Left lung (tissue), 10 donors: ENCODE data around the gene NKAIN1. TPM values are rescaled to one million over a fixed set of nuclear protein-coding genes. Genes with fewer than 3 reads are reported as not detected.

Experiments used
- ATAC-seq: fragments of 200-7000 bp; cut with Tn5 transposase; one replicate; pipeline ENCODE4 v1.9.1; 2020; ENCODE audit warnings: moderate library complexity
- DNase-seq, 4 donors: peaks; one replicate each; pipeline ENCODE4 v3.0.0-alpha.2; 2013 to 2020
- H3K27ac ChIP-seq, 2 donors: fragments of 200-600 bp; sonication (generic) in 1 of 2; one replicate each; pipeline versions ENCODE4 v1.5.0 to v1.8.0; 2020 to 2021
- H3K27me3 ChIP-seq, 2 donors: fragments of 200-600 bp; sonication (generic) in 1 of 2; one replicate each; pipeline versions ENCODE4 v1.5.0 to v1.8.0; 2020 to 2021
- H3K36me3 ChIP-seq, 2 donors: fragments of 200-600 bp; sonication (generic) in 1 of 2; one replicate each; pipeline versions ENCODE4 v1.5.0 to v1.8.0; 2020 to 2021
- H3K4me1 ChIP-seq, 2 donors: fragments of 200-600 bp; one replicate each; pipeline ENCODE4 v1.8.0; 2021
- H3K4me3 ChIP-seq, 2 donors: fragments of 200-600 bp; sonication (generic) in 1 of 2; one replicate each; pipeline versions ENCODE4 v1.5.0 to v1.8.0; 2020 to 2021; ENCODE audit warnings: mild to moderate bottlenecking in 1 of 2
- H3K9me3 ChIP-seq, 2 donors: fragments of 200-600 bp; sonication (generic) in 1 of 2; one replicate each; pipeline versions ENCODE4 v1.5.0 to v1.8.0; 2020 to 2021
- intact Hi-C, 2 donors: fragments of 100-400 bp; cut with DNase I; formaldehyde crosslinking; loops; one replicate each; pipeline versions ENCODE4 v1.11.2 to v1.14.2; 2022
- polyA plus RNA-seq, 6 donors: library from polyadenylated mRNA; unstranded; fragments of 120-200 nt; gene quantifications; one replicate each; pipeline ENCODE4 v1.2.1, GENCODE V29; 2013; ENCODE audit not compliant: insufficient read length in 6 of 6
- total RNA-seq, 2 donors: library from RNA; stranded (reverse); fragmentation: NEBNext Ultra II Directional; extraction: Animal tissue kit (Norgen Biotek cat#: 25700); gene quantifications; one replicate each; pipeline ENCODE4 v1.2.1, GENCODE V29; 2021
- TF ChIP-seq, protein P1 (sequence below), 2 donors: fragments of 200-600 bp; sonication (generic) in 1 of 2; IDR thresholded peaks; one replicate each; pipeline versions ENCODE4 v1.5.0 to v1.8.0; 2021; ENCODE audit warnings: antibody characterized with exemption in 2 of 2
- donor health status: DM: no; HTN: yes; CAD: no.
- donor health status: DM: no; HTN: no; CAD: no.

NKAIN1 gene
- total and polyA plus RNA-seq, 8 donors, result 1.7 to 3.2 (median 2.7) TPM; not detected in 2

DNA sequence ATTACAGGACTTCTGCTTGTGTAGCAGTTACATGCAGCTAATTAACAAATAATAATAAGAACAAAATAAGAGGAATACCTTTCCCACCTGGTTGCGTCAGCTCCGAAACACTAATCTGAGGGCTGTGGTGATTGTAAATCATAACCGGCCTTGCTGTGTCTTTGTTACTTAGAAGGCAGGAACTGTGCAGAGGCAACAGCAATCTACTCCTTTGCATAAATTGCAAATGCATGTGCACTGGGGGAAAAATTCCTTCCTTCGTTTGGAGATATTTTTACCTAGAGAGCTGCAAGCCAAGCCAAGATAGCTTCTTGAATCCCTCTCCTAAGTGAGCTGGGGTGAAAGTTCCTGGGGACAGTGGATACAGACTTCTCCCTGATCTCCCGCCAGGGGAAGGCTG, 46.0 kb downstream of the NKAIN1 start:
- TF ChIP-seq, protein P1, sequence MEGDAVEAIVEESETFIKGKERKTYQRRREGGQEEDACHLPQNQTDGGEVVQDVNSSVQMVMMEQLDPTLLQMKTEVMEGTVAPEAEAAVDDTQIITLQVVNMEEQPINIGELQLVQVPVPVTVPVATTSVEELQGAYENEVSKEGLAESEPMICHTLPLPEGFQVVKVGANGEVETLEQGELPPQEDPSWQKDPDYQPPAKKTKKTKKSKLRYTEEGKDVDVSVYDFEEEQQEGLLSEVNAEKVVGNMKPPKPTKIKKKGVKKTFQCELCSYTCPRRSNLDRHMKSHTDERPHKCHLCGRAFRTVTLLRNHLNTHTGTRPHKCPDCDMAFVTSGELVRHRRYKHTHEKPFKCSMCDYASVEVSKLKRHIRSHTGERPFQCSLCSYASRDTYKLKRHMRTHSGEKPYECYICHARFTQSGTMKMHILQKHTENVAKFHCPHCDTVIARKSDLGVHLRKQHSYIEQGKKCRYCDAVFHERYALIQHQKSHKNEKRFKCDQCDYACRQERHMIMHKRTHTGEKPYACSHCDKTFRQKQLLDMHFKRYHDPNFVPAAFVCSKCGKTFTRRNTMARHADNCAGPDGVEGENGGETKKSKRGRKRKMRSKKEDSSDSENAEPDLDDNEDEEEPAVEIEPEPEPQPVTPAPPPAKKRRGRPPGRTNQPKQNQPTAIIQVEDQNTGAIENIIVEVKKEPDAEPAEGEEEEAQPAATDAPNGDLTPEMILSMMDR (IDR thresholded peaks at IDR 0.05), result no peak
- no peaks in the 10 kb centered on the region for H3K36me3 ChIP-seq
- H3K27ac ChIP-seq, result no peak overlapping the region
- ATAC-seq, result no peak
- H3K4me1 ChIP-seq, result no peaks in the 10 kb centered on the region
- no peaks in the 10 kb centered on the region for H3K9me3 ChIP-seq
- no peak overlapping the region for H3K4me3 ChIP-seq
- intact Hi-C loops, result no loop called here
- no peak for DNase-seq
- H3K27me3 ChIP-seq, result no peaks in the 10 kb centered on the region

DNA sequence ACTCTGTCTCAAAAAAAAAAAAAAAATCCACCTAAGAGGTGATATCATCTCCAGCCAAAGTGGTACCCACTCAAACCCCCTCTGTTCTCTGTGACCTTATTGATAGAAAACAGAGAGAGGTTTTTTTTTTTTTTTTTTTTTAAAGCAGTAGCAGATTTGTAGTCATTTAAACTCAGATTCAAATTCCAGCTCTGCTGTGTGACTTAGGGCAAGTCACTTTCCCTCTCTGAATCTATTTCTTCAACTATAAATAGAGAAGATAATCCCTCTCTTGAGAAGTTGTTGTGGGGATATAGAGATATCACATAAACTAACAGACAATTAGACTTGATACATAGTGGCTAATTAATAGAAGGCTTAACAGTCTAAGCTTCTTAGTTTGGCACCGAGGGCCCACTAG, 48.4 kb downstream of the NKAIN1 start:
- Histone ChIP-seq H3K4me3 (no peak overlapping the region), H3K27ac (no peak overlapping the region), H3K27me3 (no peaks in the 10 kb centered on the region), H3K36me3 (no peaks in the 10 kb centered on the region), H3K9me3 (no peaks in the 10 kb centered on the region), H3K4me1 (no peaks in the 10 kb centered on the region)
- DNase-seq, result no peak
- TF ChIP-seq, protein P1 (IDR thresholded peaks at IDR 0.05), result no peak
- intact Hi-C loops, result no loop called here
- ATAC-seq, result no peak

DNA sequence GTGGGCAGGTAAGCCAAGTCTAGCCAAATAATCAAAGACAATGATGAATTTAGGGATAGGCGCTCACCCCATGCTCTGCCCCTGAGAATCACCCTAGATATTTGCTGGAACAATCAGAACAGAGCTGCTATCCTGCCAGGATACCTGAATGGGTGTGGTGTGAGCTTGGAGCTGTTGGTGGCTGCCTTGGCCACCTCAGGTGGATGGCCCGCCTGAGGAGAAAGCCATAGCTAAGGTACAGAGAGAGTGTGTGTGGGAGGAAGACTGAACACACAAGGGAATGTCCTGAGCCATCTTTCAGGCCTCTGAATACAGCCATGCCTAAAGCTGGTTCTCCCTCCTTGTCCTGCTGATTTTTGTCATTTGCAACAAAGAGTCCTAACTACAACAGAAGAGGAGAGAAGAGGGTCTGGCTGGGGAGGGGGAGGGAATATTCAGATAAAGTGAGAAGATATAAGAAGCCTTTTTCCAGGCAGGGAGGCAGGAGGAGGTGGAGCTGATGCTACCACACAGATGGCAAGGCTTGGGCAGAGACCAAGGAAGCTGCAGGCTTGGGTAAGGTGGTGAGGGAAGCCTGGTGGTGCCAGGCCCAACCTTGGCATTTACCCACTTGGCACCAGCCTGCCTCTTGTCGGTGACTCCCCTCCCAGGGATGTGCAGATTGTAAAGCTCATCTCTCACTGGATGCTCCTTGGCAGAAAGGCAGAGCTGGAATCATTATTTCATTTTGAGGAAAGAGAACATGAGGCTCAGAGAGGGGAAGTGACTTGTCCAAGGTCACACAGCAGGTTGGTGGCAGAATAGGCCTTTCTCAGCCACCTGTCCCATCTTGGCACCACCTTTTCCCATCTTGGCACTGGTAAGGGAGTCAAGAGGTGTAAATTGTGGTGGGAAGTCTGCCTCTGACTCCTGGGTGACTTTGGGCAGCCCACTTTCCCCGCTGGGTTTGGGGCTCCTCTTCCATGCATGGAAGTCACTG, 49.7 kb downstream of the NKAIN1 start:
- DNase-seq (no peak), ATAC-seq (no peak)
- intact Hi-C loops, result loop anchor here in 1 of 2 donors (10.0 kb wide), 1 partner anchor 235 kb away; no protein-coding TSS in a partner anchor
- Histone ChIP-seq H3K9me3 (no peaks in the 10 kb centered on the region), H3K4me3 (no peak overlapping the region), H3K36me3 (no peaks in the 10 kb centered on the region), H3K27ac (no peak overlapping the region), H3K27me3 (no peaks in the 10 kb centered on the region), H3K4me1 (no peaks in the 10 kb centered on the region)
- TF ChIP-seq, protein P1 (IDR thresholded peaks at IDR 0.05), result no peak

DNA sequence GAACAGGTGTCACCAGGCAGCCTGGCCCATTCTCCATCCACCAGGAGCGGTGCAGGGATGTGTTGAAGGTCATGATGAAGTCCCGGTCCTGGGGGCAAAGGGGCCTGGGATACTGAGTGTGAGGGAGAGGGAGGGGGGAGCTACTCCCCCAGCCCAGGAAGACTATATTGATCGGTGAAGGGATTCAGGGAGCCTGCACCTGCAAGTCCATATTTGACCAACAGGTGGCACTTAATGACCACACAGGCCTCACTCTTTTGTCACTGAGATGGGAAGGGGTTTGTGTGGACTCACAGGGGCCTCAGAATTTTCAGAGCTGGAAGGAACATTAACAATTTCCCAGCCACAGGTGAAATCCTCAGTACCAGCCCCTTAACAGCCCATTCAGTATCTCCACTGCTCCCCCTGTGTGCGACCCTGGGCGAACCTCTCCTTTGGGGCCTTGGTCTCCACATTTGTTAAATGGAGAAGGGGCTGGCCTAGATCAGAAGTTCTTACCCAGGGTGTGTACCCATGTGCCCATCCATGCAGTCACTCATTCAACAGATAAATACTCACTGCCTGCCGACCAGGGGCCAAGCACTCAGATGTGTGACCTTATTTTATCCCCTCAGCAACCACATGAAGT, 55.6 kb downstream of the NKAIN1 start:
- Histone ChIP-seq H3K27me3 (peaks cover 0 to 46% of the 10 kb centered on the region in 2 donors), H3K4me1 (peaks cover 4 to 13% of the 10 kb centered on the region in 2 donors), H3K4me3 (no peak overlapping the region), H3K27ac (no peak overlapping the region), H3K36me3 (no peaks in the 10 kb centered on the region), H3K9me3 (no peaks in the 10 kb centered on the region)
- intact Hi-C loops, result loop anchor here in 1 of 2 donors (10.0 kb wide), 1 partner anchor 241 kb away; no protein-coding TSS in a partner anchor
- no peak for ATAC-seq
- peak in 1 of 4 donors; percentile 35 for DNase-seq
- TF ChIP-seq, protein P1 (IDR thresholded peaks at IDR 0.05), result peak; percentile 70 to 72

DNA sequence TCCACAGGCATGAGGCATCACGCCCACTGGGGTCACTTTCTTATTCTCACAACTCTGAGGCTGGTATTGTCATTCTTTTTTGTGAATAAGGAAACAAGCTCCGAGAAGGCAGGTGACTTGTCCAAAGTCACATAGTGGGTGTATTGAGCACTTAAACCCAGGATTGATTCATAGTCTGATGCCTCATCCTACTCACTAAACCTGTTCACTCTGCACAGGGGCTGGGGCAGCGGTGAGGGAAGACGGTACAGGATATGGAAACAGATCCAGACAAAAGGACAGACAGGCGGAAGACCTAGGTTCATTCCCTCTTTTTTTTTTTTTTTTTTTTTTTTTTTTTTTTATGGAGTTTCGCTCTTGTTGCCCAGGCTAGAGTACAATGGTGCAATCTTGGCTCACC, 56.6 kb downstream of the NKAIN1 start:
- Histone ChIP-seq H3K4me1 (peaks cover 4 to 13% of the 10 kb centered on the region in 2 donors), H3K4me3 (no peak overlapping the region), H3K27me3 (peaks cover 0 to 55% of the 10 kb centered on the region in 2 donors), H3K27ac (no peak overlapping the region), H3K36me3 (no peaks in the 10 kb centered on the region), H3K9me3 (no peaks in the 10 kb centered on the region)
- TF ChIP-seq, protein P1 (IDR thresholded peaks at IDR 0.05), result no peak
- ATAC-seq (no peak), DNase-seq (no peak)
- intact Hi-C loops, result loop anchor here in 1 of 2 donors (10.0 kb wide), 1 partner anchor 242 kb away; no protein-coding TSS in a partner anchor
